Measurements from ENCODE around the gene PRR35. TPM values are rescaled to one million over a fixed set of nuclear protein-coding genes. Genes with fewer than 3 reads are reported as not detected.

The PRR35 gene
- total RNA-seq, 4 donors from 2014 or later = not detected

DNA sequence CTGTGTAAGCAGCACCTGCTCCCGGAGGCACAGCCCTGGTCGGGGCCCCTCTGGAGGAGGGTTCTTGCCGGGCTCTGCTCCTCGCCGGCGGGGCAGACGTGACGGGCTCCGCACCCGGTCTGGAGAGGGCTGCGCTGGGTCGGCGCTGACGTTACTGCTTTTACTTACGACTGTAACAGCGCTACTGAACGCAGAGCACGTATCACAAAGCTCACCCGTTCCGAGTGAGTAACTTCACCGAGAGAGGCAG lies 28.4 kb downstream of the PRR35 start:
- TF ChIP-seq, protein P1, sequence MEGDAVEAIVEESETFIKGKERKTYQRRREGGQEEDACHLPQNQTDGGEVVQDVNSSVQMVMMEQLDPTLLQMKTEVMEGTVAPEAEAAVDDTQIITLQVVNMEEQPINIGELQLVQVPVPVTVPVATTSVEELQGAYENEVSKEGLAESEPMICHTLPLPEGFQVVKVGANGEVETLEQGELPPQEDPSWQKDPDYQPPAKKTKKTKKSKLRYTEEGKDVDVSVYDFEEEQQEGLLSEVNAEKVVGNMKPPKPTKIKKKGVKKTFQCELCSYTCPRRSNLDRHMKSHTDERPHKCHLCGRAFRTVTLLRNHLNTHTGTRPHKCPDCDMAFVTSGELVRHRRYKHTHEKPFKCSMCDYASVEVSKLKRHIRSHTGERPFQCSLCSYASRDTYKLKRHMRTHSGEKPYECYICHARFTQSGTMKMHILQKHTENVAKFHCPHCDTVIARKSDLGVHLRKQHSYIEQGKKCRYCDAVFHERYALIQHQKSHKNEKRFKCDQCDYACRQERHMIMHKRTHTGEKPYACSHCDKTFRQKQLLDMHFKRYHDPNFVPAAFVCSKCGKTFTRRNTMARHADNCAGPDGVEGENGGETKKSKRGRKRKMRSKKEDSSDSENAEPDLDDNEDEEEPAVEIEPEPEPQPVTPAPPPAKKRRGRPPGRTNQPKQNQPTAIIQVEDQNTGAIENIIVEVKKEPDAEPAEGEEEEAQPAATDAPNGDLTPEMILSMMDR (IDR thresholded peaks at IDR 0.05; ENCODE audit: low read depth) = no peak

- TF ChIP-seq, protein P1 (IDR thresholded peaks at IDR 0.05; ENCODE audit: low read depth) = no peak
Measured at GRCh38 chr16:588889-589657, 28.9 kb downstream of the PRR35 start.

DNA sequence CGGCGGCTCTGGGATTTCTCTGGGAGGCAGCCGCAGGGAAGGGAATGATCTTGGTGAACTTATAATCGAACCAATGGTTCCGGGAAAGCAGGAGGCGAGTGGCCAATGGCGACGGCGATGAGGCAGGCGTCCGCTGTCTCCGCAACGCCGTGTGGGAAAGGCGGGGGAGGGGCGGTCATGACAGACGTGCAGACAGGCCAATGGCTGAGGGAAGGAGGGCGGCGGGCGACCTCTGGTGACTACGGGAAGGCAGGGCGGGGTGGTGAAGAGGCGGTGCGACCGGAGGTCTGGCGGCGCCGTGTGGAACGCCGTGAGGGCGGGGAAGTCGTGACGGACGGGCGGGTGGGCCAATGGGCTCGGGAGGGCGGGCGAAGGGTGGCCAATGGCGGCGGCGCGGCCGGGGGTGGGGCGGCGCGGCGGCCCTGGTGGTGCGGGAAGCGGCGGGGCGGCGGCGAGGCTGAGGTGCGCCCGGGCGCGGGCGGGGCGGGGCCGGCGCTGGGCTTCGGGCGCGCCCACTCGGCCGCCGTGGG lies 29.5 kb downstream of the PRR35 start, which contains the start of gene RAB40C:
TSS of gene RAB40C (plus strand) at position 409 of the 530 bp plus-strand sequence. CDS start 226 bp downstream, outside the sequence.
- TF ChIP-seq, protein P1 (IDR thresholded peaks at IDR 0.05; ENCODE audit: low read depth) = no peak

GRCh38 chr16:590188-590814 lies 30.1 kb downstream of the PRR35 start:
- TF ChIP-seq, protein P1 (IDR thresholded peaks at IDR 0.05; ENCODE audit: low read depth) = no peak

DNA sequence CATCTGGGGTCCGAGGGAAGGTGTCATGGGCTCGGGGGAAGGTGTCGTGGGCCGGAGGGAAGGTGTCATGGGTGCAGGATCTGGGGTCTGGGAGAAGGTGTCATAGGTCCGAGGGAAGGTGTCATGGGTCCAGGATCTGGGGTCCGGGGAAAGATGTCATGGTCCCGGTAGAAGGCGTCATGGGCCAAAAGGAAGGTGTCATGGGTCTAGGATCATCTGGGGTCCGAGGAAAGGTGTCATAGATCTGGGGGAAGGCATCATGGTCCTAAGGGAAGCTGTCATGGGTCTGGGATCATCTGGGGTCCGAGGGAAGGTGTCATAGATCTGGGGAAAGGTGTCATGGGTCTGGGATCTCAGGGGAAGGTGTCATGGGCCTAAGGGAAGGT lies 30.6 kb downstream of the PRR35 start:
- TF ChIP-seq, protein P1 (IDR thresholded peaks at IDR 0.05; ENCODE audit: low read depth) = no peak

GRCh38 chr16:591231-591630 lies 31.0 kb downstream of the PRR35 start:
- TF ChIP-seq, protein P1 (IDR thresholded peaks at IDR 0.05; ENCODE audit: low read depth) = no peak

DNA sequence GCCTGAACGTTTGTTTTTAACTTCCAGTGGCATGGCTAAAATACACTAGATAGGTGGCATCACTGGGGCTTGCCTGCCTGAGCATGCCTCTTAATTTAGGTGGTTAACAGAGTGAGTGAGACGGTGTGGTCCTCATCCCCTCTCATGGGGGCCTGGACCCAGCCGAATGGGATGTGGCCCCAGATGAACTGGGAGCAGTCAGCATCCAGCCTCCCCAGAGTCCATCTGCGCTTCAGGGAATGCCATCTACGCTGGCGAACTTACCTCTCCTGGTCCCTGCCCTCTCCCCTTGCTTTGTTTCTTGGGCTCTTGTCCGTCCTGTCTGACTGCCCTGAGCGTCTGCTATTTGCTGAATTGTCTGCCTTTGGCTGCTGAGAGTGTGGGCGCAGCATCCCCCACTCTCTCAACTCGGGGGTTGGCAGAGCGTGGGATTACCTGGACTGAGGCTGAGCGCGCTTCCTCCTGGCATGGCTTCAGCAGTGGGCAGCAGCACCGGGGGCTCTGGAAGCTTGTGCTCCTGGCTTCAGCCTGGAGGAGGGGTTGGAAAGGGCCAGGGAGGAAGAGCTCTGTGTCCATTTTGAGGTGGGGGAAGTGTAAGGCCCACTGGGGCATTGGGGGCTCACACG lies 31.8 kb downstream of the PRR35 start:
- TF ChIP-seq, protein P1 (IDR thresholded peaks at IDR 0.05; ENCODE audit: low read depth) = no peak

Measured in subcutaneous adipose tissue (tissue), 4 donors.